ENCODE results near the gene NOD1. TPM values are rescaled to one million over a fixed set of nuclear protein-coding genes. Genes with fewer than 3 reads are reported as not detected.

The NOD1 gene
- total and polyA plus RNA-seq, 2 of the 13 experiments (the other 11 are each of a cell fraction or from before 2014, with no cell fraction given) = 1.7 to 2.9 TPM

DNA sequence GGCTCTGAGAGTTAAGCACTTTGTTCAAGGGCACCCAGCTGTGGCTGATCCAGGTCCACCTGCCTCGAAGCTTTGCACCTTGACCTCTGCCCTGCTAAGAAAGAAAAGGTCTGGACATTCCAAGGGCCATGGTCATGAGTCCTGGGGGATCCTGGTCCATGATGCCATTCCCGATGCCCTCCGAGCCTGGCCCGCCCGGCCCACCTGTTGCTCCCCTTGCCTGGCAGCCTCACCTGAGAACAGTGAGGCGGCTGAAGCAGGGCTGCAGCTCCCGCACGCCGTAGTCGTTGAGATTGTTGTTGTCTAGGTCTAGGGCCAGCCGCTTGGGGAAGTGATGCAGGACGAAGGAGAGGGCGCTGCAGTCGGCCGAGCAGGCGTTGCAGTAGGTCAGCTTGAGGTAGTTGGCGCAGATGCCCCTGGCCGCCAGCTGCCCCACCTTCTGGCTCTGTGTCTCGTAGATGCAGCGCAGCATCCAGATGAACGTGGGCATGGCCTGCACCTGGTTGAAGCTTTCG lies 27.5 kb downstream of the NOD1 start:
- FAIRE-seq = no peak
- H2AFZ ChIP-seq (ENCODE audit: low read length) = no peak overlapping the region
- H3K27ac ChIP-seq (ENCODE audit: extremely low read length, insufficient read depth, low read length) = no peak overlapping the region
- H3K4me3 ChIP-seq (replicated peaks in 1 of 3; ENCODE audit: insufficient read depth in 1 of 3, low read depth in 2 of 3, low read length in 3 of 3) = no peak overlapping the region
- H4K20me1 ChIP-seq (ENCODE audit: insufficient read depth, low read length) = no peaks in the 10 kb centered on the region
- no peaks in the 10 kb centered on the region; a peak in 1 of 5 replicates for H3K36me3 ChIP-seq (replicated peaks in 1 of 2; ENCODE audit: control insufficient read depth in 1 of 2, insufficient read depth in 2 of 2, low read length in 2 of 2)
- DNase-seq (ENCODE audit: low spot score) = no peak
- 94% methylated on average over 10 of the region's 22 CpGs for WGBS (ENCODE audit: low lambda C conversion rate)
- ChIA-PET CTCF (ENCODE audit: low intra/inter-chr PET ratio, low total read pairs) (no interaction called here), POLR2A (no interaction called here)
- H3K9me3 ChIP-seq (ENCODE audit: low read length) = no peaks in the 10 kb centered on the region
- TF ChIP-seq NFE2L2 (IDR thresholded peaks at IDR 0.05; ENCODE audit: low read length) (no peak), EED (CRISPR knock-in tag; IDR thresholded peaks at IDR 0.05) (no peak), HNRNPL (IDR thresholded peaks at IDR 0.05; ENCODE audit: low read depth, low read length) (0 out of 2 replicates have a peak, but pooled peaks have one; percentile 21)
- TF ChIP-seq, protein P1, sequence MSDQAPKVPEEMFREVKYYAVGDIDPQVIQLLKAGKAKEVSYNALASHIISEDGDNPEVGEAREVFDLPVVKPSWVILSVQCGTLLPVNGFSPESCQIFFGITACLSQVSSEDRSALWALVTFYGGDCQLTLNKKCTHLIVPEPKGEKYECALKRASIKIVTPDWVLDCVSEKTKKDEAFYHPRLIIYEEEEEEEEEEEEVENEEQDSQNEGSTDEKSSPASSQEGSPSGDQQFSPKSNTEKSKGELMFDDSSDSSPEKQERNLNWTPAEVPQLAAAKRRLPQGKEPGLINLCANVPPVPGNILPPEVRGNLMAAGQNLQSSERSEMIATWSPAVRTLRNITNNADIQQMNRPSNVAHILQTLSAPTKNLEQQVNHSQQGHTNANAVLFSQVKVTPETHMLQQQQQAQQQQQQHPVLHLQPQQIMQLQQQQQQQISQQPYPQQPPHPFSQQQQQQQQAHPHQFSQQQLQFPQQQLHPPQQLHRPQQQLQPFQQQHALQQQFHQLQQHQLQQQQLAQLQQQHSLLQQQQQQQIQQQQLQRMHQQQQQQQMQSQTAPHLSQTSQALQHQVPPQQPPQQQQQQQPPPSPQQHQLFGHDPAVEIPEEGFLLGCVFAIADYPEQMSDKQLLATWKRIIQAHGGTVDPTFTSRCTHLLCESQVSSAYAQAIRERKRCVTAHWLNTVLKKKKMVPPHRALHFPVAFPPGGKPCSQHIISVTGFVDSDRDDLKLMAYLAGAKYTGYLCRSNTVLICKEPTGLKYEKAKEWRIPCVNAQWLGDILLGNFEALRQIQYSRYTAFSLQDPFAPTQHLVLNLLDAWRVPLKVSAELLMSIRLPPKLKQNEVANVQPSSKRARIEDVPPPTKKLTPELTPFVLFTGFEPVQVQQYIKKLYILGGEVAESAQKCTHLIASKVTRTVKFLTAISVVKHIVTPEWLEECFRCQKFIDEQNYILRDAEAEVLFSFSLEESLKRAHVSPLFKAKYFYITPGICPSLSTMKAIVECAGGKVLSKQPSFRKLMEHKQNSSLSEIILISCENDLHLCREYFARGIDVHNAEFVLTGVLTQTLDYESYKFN (CRISPR knock-in tag; conservative IDR thresholded peaks at IDR 0.05) = no peak
- no peaks in the 10 kb centered on the region for H3K79me2 ChIP-seq (ENCODE audit: insufficient read depth, low read length)
- ATAC-seq = no peak
- no peaks in the 10 kb centered on the region for H3K27me3 ChIP-seq (ENCODE audit: control insufficient read depth in 1 of 2, insufficient read depth in 2 of 2, low read length in 2 of 2)
- H3K9ac ChIP-seq (ENCODE audit: insufficient read depth, low read depth, low read length) = no peak overlapping the region
- BruUV-seq (replicated peaks) = no TSS peak
- H3K4me1 ChIP-seq (ENCODE audit: insufficient read depth, low read length) = no peaks in the 10 kb centered on the region
- in situ Hi-C loops (cut with HindIII; ENCODE audit: extremely low pct_ligation_motif_present, low pct_unique_long_range_greater_than_20kb) = no loop called here
- intact Hi-C loops (cut with micrococcal nuclease; ENCODE audit: unreplicated experiment) = no loop called here
- no peak overlapping the region for H3K4me2 ChIP-seq (ENCODE audit: low read depth, low read length)

Data from HepG2 (cell line).